LNCaP clone FGC (cell line): ENCODE data around the gene KRTAP10-12.
"Not testable (repeated sequence)": the region's sequence is repeated elsewhere in the genome, so short reads cannot be mapped to it uniquely, and the experiment has no call there.

Source experiments
- DNase-seq: peaks from one replicate; pipeline ENCODE4 v3.0.0-alpha.2; 2011; ENCODE audit warnings: low read depth
- H3K4me3 ChIP-seq: 2 replicates; pipeline ENCODE4 v1.5.1; 2011; ENCODE audit warnings: mild to moderate bottlenecking, low read depth, low read length, control low read depth
- CTCF ChIP-seq: IDR thresholded peaks from 2 replicates; pipeline ENCODE4 v1.5.1; 2012; ENCODE audit warnings: mild to moderate bottlenecking; ENCODE audit not compliant: control insufficient read depth, insufficient read depth; ENCODE audit errors: extremely low read depth

KRTAP10-12 gene

GRCh38 chr21:44658913-44659595 is 37.9 kb upstream of the KRTAP10-12 start:
- DNase-seq = no peak
- no peak for TF ChIP-seq CTCF

DNA sequence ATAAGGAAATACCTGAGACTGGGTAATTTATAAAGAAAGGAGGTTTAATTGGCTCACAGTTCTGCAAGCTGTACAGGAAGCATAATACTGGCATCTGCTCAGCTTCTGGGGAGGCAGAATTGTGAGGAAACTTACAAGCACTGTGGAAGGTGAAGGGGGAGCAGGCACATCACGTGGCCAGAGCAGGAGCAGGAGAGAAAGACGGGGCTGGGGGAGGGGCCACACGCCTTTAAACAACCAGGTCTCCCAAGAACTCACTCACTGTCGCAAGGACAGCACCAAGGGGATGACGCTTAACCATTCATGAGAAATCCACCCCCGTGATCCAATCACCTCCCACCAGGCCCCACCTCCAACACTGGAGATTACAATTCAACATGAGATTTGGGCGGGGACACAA is 35.4 kb upstream of the KRTAP10-12 start:
- not testable (repeated sequence) for H3K4me3 ChIP-seq

More at GRCh38 chr21:44658913-44659595, 37.9 kb upstream of the KRTAP10-12 start:
- H3K4me3 ChIP-seq = no peak overlapping the region

DNA sequence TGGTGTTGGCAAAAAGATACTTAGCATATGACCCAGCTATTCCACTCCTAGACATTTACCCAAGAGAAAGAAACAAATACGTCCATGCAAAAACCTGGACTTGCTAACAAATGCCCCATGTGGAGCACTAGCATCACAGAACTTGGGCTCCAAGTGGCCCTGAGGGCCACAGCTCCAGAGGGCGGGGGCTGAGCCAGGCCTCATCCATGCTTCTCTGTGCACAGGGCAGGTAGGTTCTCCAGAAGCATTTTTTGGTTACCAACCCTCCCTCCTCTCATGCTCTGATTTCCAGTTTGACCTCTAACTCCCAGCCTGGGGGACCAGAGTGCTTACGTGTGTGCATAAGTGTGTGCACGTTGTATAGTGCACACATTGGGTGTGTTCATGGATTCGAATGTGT is 32.3 kb upstream of the KRTAP10-12 start:
- TF ChIP-seq CTCF = no peak
- no peak overlapping the region for H3K4me3 ChIP-seq
- no peak for DNase-seq

More for the DNA sequence above, 35.4 kb upstream of the KRTAP10-12 start:
- not testable (repeated sequence) for DNase-seq

DNA sequence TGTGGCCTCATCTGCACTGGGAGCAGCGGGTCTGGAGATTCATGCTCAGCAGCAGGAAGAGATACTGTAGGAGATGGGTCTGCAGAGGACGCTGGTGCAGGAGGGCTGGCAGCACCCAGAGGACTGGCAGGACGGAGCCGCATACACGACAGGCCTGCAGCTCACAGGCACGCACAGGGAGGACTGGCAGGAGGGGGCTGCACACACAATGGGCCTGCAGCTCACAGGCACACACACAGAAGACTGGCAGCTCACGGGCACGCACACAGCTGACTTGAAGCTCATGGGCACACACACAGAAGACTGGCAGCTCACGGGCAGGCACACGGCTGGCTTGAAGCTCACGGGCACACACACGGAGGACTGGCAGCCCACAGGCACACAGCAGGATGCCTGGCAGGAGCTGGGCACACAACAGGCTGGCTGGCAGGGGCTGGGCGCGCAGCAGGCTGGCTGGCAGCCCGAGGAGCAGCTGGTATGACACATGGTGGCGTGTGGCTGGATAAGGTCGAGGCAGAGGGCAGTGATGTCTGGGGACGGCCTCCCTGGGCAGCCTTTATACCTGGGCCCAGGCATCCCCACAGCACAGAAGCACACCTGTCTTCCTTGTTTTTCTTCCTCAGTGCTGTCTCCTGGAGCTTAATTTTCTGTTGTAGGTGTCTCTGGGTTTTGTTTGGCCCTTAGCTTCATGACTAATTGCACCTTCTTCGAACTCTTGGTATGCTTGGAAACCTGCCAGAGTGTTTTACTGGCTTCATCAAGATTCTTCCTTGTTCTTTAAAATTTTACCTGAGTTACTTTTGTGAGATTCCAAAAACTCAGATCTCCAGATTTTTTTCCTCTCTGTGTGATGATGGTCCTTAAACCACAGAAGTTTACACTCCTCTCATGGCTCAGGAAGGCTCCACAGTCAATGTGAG is 30.3 kb upstream of the KRTAP10-12 start, which contains the start of gene KRTAP12-2:
TSS of gene KRTAP12-2 (minus strand) at position 527 of the 920 bp plus-strand sequence. CDS start at position 486, 41 bp downstream.
- peak; percentile 55 for DNase-seq
- no peak within 1 kb of the TSS for H3K4me3 ChIP-seq
- no peak for TF ChIP-seq CTCF

GRCh38 chr21:44667612-44668011 is 29.4 kb upstream of the KRTAP10-12 start:
- H3K4me3 ChIP-seq = no peak overlapping the region
- TF ChIP-seq CTCF = no peak
- no peak for DNase-seq

- H3K4me3 ChIP-seq = no peak overlapping the region
- no peak for DNase-seq
- no peak for TF ChIP-seq CTCF
Observed at GRCh38 chr21:44670642-44671432, 26.1 kb upstream of the KRTAP10-12 start.
